Activated CD4-positive, CD25-positive, alpha-beta regulatory T cell treated with anti-CD3 and anti-CD28 coated beads, Interleukin-2, amount 50 U/mL, for 16 hours (primary cell): Measurements from ENCODE around the gene CALU.

Source experiments
- DNase-seq: peaks from one replicate; pipeline ENCODE4 v3.0.0-alpha.2; 2020; ENCODE audit warnings: low read depth, low spot score

CALU gene

DNA sequence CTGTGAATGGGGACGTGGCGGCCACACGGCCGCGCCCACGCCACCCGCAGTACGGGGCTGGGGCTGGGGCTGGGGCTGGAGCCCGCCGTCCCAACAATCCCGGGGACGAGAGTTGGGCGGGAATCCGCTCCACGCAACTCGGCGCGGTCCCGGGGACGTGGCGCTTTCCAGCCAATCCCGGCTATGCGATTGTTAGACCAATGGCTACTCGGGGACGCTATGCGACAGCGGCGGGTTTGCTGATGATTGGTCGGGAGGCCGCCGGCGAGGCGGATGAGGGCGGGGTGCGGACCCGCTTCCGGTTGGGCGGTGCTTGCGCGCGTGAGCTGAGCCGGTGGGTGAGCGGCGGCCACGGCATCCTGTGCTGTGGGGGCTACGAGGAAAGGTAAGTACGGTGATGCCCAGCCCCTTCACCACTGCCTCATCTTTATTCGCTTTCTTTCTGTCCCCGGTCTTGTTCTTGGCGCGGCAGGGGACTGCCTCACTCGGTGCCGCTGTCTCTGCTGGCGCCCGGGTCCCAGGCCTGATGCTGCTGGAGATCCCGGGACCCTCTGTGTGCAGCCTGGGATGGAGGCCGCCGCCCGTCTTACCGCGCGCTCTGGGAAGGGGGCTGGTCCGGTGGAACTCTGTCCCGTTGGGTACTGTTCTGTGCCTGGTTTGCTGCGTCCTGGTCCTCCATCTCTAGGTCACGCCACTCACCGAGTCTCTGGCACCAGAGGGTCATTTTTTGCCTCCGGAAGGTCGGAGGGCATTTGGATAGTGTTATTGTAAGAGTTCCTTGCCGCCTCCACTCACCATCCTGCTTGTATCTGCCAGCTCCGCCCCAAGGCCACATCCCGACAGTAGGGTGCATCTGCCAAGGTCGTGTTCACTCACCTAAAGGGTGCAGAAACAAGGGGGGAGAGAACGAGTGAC lies at the start of gene CALU:
Gene CALU, plus strand, starts transcription at position 312 of the 915 bp plus-strand sequence. CDS start 9,225 bp downstream, outside the sequence.
- DNase-seq = peak; percentile 88

DNA sequence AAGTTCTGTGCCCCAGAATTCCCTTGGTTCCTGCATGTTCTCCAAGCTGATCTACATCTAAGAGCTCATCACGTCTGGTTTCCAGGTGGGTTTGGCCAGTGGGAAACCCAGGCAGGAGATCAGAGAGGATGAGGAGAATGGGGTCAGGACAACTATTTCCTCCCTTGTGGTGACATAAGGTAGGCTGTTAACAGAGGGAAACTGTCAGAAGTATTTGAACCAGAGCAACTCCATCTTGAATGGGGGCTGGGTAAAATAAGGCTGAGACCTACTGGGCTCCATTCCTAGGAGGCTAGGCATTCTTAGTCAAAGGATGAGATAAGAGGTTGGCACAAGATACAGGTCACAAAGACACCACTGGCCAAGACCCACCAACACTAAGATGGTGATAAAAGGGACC lies 47.9 kb upstream of the CALU start:
- DNase-seq = no peak

DNA sequence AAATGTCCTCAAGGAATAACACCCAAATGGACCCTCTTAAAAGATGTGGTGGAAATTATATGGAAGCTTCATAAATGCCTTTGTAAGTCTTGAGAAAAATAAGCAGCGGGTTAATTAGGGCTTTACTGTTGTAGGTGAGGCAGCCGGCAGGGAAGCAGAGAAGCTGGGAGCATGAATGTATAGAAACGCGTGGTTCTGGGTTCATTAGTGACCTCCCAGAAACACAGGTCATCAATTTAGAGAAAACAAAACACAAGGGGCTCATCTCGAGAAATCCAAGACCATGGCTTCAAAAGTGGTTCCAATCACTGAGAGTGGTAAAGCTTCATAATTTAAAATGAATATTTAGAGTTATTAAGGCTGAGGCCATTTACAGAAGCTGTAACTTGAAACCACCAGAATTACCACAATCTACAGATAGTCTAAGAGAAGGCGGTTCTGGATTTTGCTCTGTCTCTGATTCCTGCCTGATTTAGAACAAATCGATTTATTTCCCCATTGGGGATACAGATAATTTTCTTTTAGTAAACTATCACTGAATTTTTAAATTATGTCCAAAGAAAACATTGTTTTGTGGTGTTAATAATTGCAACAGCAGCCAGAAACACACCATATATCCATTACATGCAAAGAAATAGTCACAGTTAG lies 46.4 kb upstream of the CALU start:
- DNase-seq = no peak

DNA sequence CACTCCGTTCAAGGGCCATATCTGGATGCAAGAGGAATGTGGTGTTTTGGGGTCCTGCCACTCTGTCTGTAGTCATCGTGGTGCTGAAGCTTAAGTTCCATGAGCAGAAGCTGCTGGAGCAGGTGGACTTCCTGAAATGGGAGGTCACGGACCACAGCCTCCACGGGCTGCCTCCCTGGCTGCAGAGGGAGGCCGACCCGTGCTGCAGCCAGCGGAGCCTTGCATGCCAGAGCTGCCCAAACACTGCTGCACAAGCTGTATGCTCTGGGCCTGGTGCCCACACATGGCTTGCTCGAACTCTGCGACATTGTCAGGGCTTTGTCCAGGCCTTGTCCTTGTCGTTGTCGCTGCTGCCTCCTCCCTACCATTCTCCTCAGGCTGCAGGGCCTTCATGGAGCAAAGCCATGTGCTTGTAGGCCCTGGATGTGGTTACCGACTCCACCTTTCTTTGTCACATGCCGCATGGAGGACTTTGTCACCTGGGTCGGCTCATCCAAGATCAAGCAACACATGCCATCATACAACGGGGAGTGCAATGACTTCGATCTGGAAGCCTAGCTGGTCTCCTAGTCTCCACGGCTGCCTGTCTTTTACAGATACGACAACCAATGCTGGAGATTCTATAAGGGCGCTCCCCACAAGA lies 45.7 kb upstream of the CALU start:
- DNase-seq = no peak

DNA sequence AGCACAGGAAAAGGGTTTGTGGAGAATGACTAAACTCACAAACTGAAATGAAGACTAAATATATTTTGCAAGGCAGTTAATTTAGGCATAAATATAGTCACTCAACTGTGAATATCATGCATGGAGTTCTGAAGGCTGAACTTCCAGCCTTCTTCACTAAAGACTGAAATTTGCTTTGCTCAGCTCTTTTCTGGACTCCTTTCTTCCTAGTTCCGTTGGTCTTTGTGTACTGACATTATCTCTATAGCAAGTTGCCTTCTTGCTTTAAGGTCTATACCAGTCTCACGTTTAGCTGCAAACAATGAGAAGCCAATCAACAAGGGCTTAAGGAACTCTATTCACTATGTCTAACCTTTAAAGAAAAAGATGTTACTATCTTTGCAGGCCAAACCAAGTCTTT lies 44.4 kb upstream of the CALU start:
- DNase-seq = no peak

DNA sequence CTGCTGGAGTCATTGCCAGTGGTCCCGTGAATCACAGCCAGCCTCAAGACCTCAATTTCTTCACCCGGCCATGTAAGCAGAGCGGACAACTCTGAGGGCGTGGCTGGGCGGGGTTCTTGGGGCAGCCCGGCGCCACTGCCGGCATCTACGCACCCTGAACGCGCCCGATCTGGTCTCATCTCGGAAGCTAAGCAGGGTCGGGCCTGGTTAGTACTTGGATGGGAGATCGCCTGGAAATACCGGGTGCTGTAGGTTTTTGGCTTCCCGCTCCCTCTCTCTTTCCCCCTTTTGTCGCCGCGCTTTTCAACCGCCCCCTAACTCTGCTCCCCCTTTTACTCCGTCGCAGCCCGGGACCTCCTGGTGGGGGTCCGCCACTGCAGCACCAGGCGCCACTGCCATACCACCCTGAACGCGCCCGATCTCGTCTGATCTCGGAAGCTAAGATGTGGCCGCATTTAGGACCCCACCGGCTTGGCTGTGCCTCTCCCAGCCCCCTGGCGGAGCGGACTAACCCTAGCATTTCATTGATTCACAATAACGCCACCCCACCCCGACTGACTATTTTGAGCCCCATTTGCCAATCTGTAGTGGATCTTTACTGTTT lies 41.8 kb upstream of the CALU start:
- DNase-seq = no peak

DNA sequence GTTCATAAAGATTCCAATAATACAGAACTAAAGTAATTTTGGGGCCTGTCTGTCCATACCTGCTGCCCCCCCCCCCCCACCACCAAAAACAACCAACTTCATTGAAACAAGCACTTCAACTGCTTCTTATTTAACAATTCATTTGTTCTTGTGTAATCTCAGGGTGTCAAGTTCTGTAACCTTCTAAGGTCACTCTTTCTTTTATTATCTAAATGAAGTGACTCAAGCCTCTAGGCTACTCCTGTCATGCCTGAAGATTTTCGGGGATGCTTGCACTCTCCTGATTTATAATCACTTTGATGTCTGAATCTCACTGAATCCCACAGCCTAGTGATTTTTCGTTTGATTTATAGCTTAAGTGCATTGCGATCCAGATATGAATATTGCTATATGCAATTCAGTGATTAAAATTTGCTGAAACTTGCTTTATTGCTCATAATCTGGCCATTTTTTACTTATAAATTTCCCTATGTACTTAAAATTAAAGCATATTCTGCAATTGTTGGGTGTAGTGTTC lies 39.9 kb upstream of the CALU start:
- no peak for DNase-seq

DNA sequence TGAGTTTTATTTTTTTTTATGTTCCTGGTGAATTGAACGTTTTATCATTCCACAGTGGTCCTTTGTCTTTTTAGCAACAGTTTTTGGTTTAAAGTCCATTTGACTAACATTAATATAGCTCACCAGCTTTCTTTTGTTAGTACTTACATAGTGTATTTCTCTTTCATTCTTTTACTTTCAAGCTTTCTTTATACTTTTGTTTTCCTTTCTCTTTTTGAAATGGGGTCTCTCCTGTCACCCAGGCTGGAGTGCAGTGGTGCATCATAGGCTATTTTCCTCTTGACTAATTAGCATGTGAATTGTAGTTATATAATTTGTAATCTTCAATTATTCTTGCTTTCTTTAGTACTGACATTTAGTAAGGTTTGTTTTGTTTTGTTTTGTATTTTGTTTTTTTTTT lies 39.3 kb upstream of the CALU start:
- DNase-seq = no peak

DNA sequence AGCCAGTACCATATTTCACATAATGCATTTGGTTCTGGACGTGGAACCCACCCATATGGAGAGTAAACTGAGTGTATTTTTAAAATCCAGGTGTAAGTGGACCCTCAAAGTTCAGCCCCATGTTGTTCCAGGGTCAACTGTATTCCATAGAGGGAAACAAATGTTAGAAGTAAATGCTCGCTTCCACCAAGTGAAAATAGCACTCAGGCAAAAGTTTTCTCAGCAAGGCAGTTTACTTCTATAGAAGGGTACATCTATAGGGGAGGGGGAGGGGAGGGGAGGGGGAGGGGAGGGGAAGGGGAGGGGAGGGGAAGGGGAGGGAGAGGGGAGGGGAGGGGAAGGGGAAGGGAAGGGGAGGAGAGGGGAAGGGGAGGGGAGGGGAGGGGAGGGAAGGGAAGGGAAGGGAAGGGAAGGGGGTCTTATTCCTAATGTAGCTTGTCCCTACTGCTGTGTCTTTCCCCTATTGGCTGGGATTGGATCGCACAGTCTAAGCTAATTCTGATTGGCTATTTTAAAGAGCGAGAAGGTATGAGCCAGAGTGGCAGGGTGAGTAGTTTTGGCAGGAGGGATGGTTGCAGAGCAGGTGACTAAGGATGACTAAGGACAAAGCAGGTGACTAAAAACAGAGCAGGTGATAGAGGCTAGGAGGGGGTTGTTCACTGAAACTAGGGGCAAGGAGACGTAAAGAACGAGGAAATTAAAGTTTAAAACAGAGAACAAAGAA lies 37.9 kb upstream of the CALU start:
- no peak for DNase-seq

DNA sequence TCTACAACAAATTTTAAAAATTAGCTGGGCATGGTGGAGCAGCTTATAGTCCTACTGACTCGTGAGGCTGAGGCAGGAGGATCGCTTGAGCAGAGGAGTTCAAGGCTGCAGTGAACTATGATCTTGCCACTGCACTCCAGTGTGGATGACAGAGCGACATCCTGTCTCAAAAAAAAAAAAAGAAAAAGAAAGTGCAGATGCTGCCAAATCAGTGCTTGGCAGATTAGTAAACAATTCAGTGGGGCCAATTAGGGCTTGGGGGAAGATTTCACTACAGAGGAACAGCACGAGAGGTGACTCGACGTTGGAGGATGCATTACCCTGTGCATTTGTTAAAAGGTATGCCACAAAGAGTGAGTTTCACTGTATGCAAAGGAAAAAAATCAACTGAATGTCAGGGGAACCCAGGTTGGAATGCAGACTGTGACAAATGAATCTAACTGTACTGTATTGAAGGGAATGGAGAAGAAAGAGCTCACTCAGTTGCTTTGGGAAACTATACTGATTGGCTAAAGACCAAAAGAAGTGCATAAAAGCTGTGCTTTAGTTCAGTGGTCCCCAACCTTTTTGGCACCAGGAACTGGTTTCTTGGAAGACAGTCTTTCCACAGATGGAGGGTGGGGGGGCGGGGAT lies 35.4 kb upstream of the CALU start:
- DNase-seq = no peak

DNA sequence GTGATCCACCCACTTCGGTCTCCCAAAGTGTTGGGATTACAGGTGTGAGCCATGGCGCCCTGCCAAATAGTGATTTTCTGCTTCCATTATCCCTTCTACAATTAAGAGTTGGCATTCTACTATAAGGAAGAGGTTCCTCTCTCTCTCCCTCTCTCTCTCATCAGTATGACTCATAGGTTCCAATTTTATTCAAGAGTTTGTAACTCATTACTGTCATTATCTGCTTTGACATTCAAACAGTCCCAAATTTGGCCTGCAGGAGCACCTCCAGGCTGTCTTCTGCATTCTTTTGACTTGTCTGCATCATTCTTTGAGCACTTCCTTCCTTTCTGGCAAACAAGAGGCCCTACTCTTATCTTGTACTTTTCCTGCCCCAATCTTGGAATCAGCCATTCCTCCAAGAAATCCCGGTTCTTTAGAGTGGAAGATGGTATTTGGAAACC lies 33.2 kb upstream of the CALU start:
- DNase-seq = no peak

DNA sequence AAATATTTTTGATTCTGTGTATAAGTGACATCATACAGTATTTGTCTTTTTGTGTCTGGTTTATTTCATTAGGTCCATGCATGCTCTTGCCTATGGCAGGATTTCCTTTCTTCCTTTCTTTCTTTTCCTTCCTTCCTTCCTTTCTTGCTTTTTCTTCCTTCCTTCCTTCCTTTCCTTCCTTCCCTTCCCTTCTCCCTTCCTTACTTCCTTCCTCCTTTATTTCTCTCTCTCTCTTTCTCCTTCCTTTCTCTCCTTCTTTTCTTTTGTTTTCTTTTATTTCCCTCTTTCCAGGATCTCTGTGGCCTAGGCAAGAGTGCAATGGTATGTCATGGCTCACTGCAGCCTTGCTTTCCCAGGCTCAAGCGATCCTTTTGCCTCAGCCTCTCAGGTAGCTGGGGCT lies 31.4 kb upstream of the CALU start:
- DNase-seq = no peak

DNA sequence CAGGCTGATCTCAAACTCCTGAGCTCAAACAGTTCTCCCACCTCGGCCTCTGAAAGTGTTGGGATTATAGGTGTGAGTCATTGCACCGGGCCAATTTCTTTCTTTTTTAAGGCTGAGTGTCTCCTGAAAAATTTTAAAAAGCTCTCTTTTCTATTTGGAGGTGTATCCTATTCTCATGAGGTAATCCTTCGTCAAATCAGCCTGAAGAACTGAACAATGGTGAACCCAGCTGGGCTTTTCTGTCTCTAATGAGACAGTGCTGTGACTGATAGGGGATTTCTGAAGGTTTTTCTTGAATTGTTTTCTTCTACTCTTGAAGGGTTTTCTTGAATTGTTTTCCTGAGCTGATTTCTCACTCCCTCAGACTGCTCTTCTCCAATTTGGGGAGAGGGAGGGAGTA lies 30.9 kb upstream of the CALU start:
- no peak for DNase-seq

DNA sequence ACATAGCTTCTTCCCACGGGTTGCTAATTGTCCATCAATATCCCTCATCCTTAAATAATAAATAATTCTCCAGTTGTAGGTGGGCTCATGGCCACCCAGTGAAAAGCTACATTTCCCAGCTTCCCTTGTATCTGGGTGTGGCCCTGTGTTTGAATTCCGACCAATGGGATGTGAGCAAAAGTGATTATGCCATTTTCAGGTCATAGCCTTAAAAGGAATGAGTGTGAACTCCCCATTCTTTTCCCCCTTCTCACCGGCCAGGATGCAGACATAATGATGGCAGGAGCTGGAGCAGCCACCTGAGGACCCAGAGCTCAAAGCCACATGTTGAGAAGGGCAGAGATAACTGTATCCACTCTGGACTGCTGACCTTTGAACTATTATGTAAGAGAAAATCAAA lies 30.3 kb upstream of the CALU start:
- no peak for DNase-seq

DNA sequence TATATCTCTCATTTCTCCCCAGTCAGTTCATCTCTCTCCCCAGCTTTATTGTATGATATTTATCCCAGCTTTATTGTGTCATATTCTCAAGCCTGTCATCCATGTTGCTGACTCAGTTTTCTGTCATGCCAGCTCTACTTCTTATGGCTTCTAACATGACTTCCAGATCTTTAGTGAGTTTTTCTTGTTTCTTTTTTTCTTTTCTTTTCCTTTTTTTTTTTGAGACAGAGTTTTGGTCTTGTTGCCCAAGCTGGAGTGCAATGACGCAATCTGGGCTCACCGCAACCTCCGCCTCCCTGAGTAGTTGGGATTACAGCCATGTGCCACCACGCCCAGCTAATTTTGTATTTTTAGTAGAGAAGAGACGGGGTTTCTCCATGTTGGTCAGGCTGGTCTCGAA lies 28.7 kb upstream of the CALU start:
- no peak for DNase-seq

DNA sequence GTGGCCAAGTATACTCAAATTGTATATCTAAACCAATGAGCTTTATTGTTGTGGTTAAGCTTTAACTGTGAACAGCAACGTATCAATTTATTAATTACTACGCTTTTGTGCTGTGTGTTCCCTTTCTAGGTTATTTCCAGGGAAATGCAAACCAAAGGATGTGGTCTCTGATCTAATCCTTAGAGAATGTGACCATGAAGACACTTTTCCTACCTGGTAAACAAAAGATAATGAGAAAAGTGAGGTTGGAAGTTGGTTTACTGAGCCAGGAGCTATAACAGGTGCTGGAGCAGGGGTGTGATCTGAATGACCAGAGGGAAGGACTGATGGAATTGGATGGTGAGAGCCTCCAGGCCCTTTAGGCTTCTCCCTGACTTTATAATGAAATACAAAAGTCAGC lies 25.4 kb upstream of the CALU start:
- no peak for DNase-seq

DNA sequence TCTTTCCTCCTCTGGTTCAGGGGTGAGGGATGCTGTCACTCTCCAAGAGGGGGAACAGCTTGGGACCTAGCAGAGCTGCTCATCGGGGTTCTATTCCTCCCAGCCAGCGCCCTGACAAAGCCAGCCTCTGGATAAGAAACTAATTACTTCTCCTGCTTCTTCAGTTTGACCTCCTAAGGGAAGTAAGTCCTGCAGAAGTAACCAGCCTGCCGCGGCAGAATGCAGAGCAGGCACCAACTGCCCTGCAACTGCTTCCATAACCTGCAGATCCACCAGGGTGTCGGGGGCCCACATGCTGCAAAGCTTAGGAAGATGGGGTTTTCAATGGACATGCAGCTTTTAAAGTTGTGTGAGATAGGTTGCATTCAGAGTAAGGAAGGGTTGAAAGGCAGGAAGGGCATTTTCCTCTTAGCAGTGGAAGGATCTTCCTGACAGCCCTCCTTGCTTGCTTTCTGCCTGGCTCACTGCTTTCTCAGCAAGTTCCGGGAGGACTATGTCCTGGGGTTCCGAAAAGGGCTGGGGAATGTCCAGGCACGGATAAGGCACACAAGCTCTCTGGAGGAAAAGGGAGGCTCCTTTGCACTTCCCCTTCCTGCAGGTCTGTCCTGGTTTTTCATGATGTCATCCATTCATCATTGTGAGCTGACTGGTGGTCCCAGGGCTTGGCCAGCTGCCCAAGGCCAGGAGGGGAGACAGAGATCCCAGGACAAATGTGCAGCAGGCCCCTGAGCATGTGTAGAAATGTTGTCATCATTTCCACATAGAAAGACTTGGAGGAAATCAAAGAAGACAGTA lies 24.3 kb upstream of the CALU start:
- no peak for DNase-seq

DNA sequence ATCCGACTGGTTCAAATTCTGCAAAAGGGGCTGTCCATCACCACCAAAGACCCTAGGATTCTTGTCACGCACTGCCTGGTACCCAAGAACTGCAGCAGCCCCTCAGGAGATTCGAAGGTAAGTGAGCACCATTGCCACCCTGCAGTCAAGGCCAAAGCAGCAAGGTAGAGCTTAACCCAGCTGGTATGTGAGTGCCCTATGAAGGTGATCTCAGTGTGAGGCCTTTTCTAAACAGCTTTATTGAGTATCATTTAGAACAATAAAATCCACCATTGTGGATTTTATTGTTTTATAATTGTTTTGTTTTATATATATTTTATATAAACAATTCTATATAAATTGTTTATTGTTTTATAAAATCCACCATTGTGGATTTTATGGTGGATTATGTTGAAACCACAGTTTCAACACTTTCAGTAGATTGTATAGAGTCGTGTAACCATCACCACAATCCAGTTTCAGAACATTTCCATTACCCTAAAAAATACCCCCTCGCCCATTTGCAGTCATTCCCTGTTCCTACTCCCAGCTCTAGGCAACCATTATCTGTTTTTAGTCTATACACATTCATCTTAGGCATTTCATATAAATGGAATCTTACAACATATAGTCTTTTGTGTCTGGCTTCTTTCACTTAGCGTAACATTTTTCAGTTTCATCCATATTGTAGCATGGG lies 20.1 kb upstream of the CALU start:
- no peak for DNase-seq

DNA sequence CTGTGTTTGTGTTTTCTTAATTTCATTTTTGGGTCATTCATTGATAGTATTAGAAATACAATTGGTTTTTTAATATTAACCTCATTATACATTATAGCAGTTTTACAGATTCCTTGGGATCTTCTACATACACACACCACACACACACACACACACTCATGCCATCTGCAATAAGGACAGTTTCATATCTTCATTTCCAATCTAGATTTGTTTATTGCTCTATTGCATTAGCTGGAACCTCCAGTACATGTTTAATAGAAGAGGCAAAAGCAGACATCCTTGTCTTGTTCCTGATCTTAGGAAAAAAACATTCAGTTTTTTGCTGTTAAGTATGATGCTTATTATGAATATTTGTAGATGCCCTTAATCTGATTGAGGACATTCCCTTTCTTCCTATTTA lies 17.8 kb upstream of the CALU start:
- no peak for DNase-seq
